IPS-18c (cell line): Measurements from ENCODE around the gene ABCB8.
A peak's percentile ranks its signal among the peaks of the same experiment; 100 is the strongest.

Experiments
- H3K4me3 ChIP-seq: 2 replicates; pipeline ENCODE4 v1.7.0; 2013; ENCODE audit warnings: low read depth, mild to moderate bottlenecking, low read length, moderate library complexity; ENCODE audit not compliant: insufficient read depth
- H3K9me3 ChIP-seq: one replicate; pipeline ENCODE4 v1.6.1; 2013; ENCODE audit warnings: mild to moderate bottlenecking, low read length, moderate library complexity; ENCODE audit not compliant: control insufficient read depth, insufficient read depth

Gene ABCB8

GRCh38 chr7:151083071-151083823 lies 55.0 kb downstream of the ABCB8 start, which contains the start of gene TMUB1:
Gene TMUB1 (minus strand): TSS chr7:151083493. CDS start chr7:151082563, 930 bp downstream.
- Histone ChIP-seq H3K4me3 (peak within 1 kb of the TSS; percentile 69), H3K9me3 (no peaks in the 10 kb centered on the region)

- Histone ChIP-seq H3K4me3 (peak overlapping the region; percentile 69), H3K9me3 (no peaks in the 10 kb centered on the region)
Observed at GRCh38 chr7:151083824-151084160, 55.5 kb downstream of the ABCB8 start.

- Histone ChIP-seq H3K4me3 (no peak overlapping the region), H3K9me3 (no peaks in the 10 kb centered on the region)
Observed at GRCh38 chr7:151085329-151085690, 57.1 kb downstream of the ABCB8 start.

DNA sequence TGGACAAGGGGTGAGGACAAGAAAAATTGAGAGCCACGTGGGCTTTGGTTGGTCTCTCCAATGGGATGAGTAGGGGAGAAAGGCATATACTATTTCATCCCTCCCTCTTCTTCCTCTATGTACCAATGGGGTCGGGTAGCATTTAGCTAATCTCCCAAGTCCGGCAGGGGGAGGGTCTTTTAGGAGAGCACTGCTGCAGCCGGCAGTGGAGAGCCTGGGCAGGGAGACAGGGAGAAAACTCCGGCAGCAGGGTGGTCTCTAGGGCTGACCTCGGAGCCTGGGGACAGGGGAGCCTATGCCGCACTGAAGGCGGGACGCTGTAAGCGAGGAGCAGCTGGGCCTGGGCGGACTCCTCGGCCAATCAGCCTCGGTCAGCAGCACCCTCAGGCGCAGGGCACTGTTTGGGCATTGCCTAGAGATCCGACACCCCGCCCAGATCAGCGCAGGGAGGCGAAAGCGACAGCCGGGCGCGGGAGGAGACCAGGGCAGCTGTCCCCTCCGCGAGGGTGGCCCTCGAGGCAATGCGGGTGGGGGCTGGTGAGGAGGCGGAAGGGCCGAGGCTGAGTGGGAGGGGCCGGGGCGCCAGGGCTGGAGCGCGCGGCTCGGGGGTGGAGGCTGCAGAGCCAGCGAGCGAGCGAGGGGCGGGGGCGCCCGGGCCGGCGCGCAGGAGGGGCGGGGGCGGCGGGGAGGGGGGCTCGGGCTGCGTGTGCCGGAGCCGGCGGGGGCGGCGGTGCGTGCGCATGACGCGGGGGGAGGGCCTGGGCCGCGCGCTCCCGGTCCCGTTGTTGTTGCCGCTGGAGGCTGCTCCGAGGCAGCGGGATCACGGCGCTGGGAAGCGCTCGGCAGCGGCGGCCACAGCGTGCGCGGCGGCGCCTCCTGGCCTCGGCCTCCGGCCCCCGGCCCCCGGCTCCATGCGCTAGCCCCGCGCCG lies 57.7 kb downstream of the ABCB8 start, which contains the start of gene AGAP3:
TSS of gene AGAP3 (plus strand) at position 785 of the 930 bp plus-strand sequence. CDS start 267 bp downstream, outside the sequence.
- peak within 1 kb of the TSS; percentile 74 for H3K4me3 ChIP-seq

GRCh38 chr7:151086802-151087244 lies 58.6 kb downstream of the ABCB8 start:
- Histone ChIP-seq H3K9me3 (no peaks in the 10 kb centered on the region), H3K4me3 (peak overlapping the region; percentile 74)

More for the DNA sequence above, 57.7 kb downstream of the ABCB8 start, which contains the start of gene AGAP3:
- no peaks in the 10 kb centered on the region for H3K9me3 ChIP-seq

GRCh38 chr7:151087245-151088018 lies 59.2 kb downstream of the ABCB8 start:
- Histone ChIP-seq H3K4me3 (peak overlapping the region; percentile 74), H3K9me3 (no peaks in the 10 kb centered on the region)

GRCh38 chr7:151088019-151088855 lies 60.0 kb downstream of the ABCB8 start:
- peak overlapping the region; percentile 74 for H3K4me3 ChIP-seq
- H3K9me3 ChIP-seq: no peaks in the 10 kb centered on the region

- H3K9me3 ChIP-seq: no peaks in the 10 kb centered on the region
- peak overlapping the region; percentile 74 for H3K4me3 ChIP-seq
Observed at GRCh38 chr7:151088856-151089699, 60.8 kb downstream of the ABCB8 start.

DNA sequence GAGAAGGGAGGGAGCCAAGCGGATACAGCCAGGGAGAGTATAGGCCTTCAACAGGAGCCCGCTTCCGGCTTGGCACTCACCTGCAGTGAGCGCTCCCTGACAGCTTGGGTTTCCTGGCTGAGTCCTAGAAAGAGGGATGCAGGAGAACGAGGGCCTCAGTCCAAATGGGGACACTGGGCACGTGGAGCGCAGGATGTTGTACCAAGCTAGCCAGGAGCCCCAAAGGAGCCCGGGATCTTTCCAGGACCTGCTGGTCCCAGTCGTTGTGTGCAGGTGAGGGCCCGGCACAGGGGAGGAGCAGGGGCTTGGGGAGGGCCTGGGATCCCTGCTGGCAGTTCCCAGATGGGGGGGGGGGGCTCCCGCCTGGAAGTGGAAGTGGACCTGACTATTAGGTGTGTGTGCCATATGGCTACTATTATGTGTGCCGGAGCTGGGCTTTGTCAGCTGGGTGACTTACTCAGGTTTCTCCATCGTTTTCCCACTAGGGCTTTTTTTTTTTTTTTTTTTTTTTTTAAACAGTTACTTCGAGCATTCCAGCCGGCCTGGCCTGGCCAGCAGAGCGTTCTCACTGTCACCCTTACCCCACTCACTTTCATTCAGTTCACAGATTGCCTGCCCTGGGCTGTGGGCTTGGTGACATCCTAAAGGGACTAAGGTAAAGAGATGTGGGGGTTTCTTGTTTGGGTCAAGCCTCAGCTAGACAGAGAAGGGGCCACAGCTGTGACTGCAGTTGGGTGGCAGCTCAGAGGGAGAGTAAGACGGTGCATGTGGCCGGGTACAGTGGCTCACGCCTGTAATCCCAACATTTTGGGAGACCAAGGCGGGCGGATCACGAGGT lies 61.9 kb downstream of the ABCB8 start:
- Histone ChIP-seq H3K4me3 (no peak overlapping the region; the same call in 1 of the 2 replicates), H3K9me3 (no peaks in the 10 kb centered on the region)

GRCh38 chr7:151091003-151091402 lies 62.8 kb downstream of the ABCB8 start:
- Histone ChIP-seq H3K9me3 (no peaks in the 10 kb centered on the region), H3K4me3 (no peak overlapping the region)

GRCh38 chr7:151091431-151091830 lies 63.2 kb downstream of the ABCB8 start:
- Histone ChIP-seq H3K4me3 (no peak overlapping the region), H3K9me3 (no peaks in the 10 kb centered on the region)

DNA sequence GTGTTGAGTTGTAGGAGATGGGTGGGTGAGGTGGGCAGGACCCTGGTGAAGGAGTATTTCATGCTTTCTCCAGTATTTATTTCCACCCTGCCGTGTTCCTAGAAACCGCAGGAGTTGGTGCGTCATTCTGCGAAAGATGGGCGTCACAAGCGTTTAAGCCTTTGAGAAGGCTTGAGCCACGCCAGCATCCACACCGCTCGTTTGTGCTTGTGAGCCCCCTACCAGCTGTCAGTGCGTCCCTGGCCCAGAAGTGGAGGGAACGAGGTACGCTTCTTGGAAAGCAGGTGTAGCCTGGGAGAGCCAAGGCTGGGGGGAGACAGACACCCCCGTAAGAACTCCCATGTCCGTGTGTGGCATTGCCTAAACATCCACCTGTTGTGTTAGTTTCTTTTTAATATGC lies 63.7 kb downstream of the ABCB8 start:
- Histone ChIP-seq H3K4me3 (no peak overlapping the region), H3K9me3 (no peaks in the 10 kb centered on the region)

DNA sequence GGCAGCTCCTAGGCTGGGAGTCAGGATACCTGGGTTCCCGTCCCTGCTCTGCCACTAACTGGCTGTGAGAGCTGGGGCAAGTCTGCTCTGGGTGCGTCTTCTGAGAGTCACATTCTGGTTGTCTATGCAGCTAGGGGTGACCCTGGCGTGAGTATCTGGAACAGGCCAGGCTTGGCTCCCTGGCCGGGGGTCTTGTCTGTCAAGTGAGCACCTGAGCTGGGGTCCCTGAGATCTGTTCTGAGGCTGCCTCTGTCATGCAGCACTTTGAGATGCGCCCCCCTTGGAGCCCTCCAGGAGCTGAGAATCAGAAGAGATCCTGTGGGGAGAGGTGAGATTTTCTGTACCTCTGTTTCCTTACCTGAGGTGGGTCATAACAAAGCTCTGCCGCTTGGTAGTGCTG lies 65.5 kb downstream of the ABCB8 start:
- H3K9me3 ChIP-seq: no peaks in the 10 kb centered on the region
- H3K4me3 ChIP-seq: no peak overlapping the region

- H3K4me3 ChIP-seq: no peak overlapping the region
- no peaks in the 10 kb centered on the region for H3K9me3 ChIP-seq
Observed at GRCh38 chr7:151094675-151095074, 66.4 kb downstream of the ABCB8 start.
